Astrocyte (in vitro differentiated cells and primary cell): ENCODE data around the gene AAMP. TPM values are rescaled to one million over a fixed set of nuclear protein-coding genes. Genes with fewer than 3 reads are reported as not detected.

Experiments used
- DNase-seq: peaks from one replicate; pipeline ENCODE4 v3.0.0-alpha.2; 2010; ENCODE audit warnings: low read depth
- FAIRE-seq: peaks from 2 replicates; lab custom pipeline; 2011; peaks lifted over from hg19 to GRCh38; lab: Jason Lieb, UNC
- H2AFZ ChIP-seq: 2 replicates; pipeline ENCODE4 v1.6.0; 2012; ENCODE audit warnings: low read depth, low read length, inconsistent platforms
- H3K27ac ChIP-seq: 2 replicates; pipeline ENCODE4 v1.5.1; 2011; ENCODE audit warnings: low read depth, low read length, inconsistent platforms
- H3K27me3 ChIP-seq: 2 replicates; pipeline ENCODE4 v1.6.0; 2011; ENCODE audit warnings: low read length, inconsistent platforms; ENCODE audit not compliant: insufficient read depth
- H3K36me3 ChIP-seq: 2 replicates; pipeline ENCODE4 v1.5.1; 2011; ENCODE audit warnings: low read length, inconsistent platforms; ENCODE audit not compliant: insufficient read depth
- H3K4me1 ChIP-seq: 2 replicates; pipeline ENCODE4 v1.5.1; 2011; ENCODE audit warnings: low read length, inconsistent platforms; ENCODE audit not compliant: insufficient read depth
- H3K4me2 ChIP-seq: 2 replicates; pipeline ENCODE4 v1.6.0; 2012; ENCODE audit warnings: low read length, inconsistent platforms
- H3K4me3 ChIP-seq: 2 replicates; pipeline ENCODE4 v1.5.1; 2011; ENCODE audit warnings: low read depth, mild to moderate bottlenecking, low read length, inconsistent platforms; ENCODE audit not compliant: insufficient read depth
- H3K79me2 ChIP-seq: 2 replicates; pipeline ENCODE4 v1.6.0; 2012; ENCODE audit warnings: mild to moderate bottlenecking, low read length, inconsistent platforms; ENCODE audit not compliant: insufficient read depth
- H3K9ac ChIP-seq: 2 replicates; pipeline ENCODE4 v1.6.0; 2012; ENCODE audit warnings: mild to moderate bottlenecking, low read length, inconsistent platforms
- H3K9me3 ChIP-seq: 2 replicates; pipeline ENCODE4 v1.5.1; 2012; ENCODE audit warnings: low read depth, mild to moderate bottlenecking, low read length, inconsistent platforms; ENCODE audit not compliant: insufficient read depth
- H4K20me1 ChIP-seq: 2 replicates; pipeline ENCODE4 v1.6.0; 2012; ENCODE audit warnings: low read length, inconsistent platforms; ENCODE audit not compliant: insufficient read depth
- H3K27ac Mint-ChIP-seq: one replicate; pipeline ENCODE4 v1.8.0; 2021; ENCODE audit warnings: mild to moderate bottlenecking, mixed read lengths; ENCODE audit not compliant: unreplicated experiment
- H3K27me3 Mint-ChIP-seq: one replicate; pipeline ENCODE4 v1.8.0; 2021; ENCODE audit warnings: low read depth, mixed read lengths; ENCODE audit not compliant: unreplicated experiment
- H3K36me3 Mint-ChIP-seq: one replicate; pipeline ENCODE4 v1.8.0; 2021; ENCODE audit warnings: low read depth, mixed read lengths; ENCODE audit not compliant: unreplicated experiment
- H3K4me1 Mint-ChIP-seq: one replicate; pipeline ENCODE4 v1.8.0; 2021; ENCODE audit warnings: low read depth, mixed read lengths; ENCODE audit not compliant: unreplicated experiment
- H3K4me3 Mint-ChIP-seq: one replicate; pipeline ENCODE4 v1.8.0; 2021; ENCODE audit warnings: mild to moderate bottlenecking, moderate library complexity, mixed read lengths; ENCODE audit not compliant: unreplicated experiment
- H3K9me3 Mint-ChIP-seq: one replicate; pipeline ENCODE4 v1.8.0; 2021; ENCODE audit warnings: mild to moderate bottlenecking, mixed read lengths; ENCODE audit not compliant: unreplicated experiment
- EZH2 ChIP-seq: IDR thresholded peaks from 2 replicates; pipeline ENCODE4 v1.6.1; 2012; ENCODE audit warnings: mild to moderate bottlenecking, low read length, inconsistent platforms; ENCODE audit not compliant: insufficient read depth
- total RNA-seq: library from RNA; stranded (reverse); gene quantifications from 2 replicates; pipeline ENCODE4 v1.2.1, GENCODE V29; 2021
- TF ChIP-seq, protein P1 (sequence below): IDR thresholded peaks from 2 replicates; pipeline ENCODE4 v1.5.1; 2011; ENCODE audit warnings: low read depth, mild to moderate bottlenecking, inconsistent platforms, low read length, moderate library complexity; ENCODE audit not compliant: insufficient read depth

Gene AAMP
- total RNA-seq, 1 donor from 2014 or later = 87.3 TPM

DNA sequence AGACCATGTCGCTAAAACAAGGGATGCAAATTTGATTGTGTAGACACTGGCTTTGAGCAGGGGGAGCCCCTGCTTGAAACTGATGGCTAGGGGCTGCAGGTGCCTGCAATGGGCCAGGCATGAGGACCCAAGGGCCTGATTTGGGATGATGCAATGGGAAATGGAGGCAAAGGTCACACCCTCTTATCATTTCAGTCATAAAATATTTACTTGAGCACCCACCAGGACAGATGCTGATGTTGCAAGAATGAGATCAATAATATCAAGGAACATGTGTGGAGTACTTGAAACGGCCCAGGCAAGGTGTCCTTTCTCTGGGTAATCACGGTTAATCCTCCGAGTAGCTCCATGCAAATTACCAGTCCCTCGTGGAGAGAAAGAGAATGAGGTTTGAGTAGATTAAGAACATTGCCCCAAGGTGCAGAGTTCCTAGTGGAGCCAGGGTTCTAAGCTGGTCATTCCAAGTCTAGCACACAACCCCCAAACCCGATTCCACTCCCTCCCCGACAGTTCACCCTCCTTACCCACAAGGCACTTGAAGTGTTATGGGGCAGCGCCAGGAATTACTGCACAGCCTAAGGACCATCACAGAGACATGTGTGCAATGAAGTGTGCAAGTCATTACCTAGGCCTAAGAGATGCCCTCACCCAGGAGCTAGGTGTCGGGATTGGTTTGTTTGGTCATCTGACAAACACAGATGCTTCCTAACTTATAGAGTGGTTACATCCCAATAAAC, 36.4 kb upstream of the AAMP start:
- no peaks in the 10 kb centered on the region for H4K20me1 ChIP-seq
- Mint-ChIP-seq H3K36me3 (no peaks in the 10 kb centered on the region), H3K4me3 (no peak overlapping the region), H3K27ac (no peak overlapping the region), H3K4me1 (peaks cover 2% of the 10 kb centered on the region), H3K9me3 (peaks cover 5% of the 10 kb centered on the region), H3K27me3 (peaks cover 11% of the 10 kb centered on the region)
- H2AFZ ChIP-seq = no peak overlapping the region
- no peaks in the 10 kb centered on the region for H3K79me2 ChIP-seq
- no peak overlapping the region for H3K4me3 ChIP-seq
- H3K36me3 ChIP-seq = no peaks in the 10 kb centered on the region
- no peaks in the 10 kb centered on the region for H3K27me3 ChIP-seq
- H3K4me1 ChIP-seq = no peaks in the 10 kb centered on the region
- H3K9me3 ChIP-seq = no peaks in the 10 kb centered on the region
- no peak overlapping the region for H3K4me2 ChIP-seq
- H3K27ac ChIP-seq = no peak overlapping the region
- DNase-seq = no peak
- FAIRE-seq = no peak
- no peak overlapping the region for H3K9ac ChIP-seq
- TF ChIP-seq EZH2 = no peak
- TF ChIP-seq, protein P1, sequence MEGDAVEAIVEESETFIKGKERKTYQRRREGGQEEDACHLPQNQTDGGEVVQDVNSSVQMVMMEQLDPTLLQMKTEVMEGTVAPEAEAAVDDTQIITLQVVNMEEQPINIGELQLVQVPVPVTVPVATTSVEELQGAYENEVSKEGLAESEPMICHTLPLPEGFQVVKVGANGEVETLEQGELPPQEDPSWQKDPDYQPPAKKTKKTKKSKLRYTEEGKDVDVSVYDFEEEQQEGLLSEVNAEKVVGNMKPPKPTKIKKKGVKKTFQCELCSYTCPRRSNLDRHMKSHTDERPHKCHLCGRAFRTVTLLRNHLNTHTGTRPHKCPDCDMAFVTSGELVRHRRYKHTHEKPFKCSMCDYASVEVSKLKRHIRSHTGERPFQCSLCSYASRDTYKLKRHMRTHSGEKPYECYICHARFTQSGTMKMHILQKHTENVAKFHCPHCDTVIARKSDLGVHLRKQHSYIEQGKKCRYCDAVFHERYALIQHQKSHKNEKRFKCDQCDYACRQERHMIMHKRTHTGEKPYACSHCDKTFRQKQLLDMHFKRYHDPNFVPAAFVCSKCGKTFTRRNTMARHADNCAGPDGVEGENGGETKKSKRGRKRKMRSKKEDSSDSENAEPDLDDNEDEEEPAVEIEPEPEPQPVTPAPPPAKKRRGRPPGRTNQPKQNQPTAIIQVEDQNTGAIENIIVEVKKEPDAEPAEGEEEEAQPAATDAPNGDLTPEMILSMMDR = no peak

DNA sequence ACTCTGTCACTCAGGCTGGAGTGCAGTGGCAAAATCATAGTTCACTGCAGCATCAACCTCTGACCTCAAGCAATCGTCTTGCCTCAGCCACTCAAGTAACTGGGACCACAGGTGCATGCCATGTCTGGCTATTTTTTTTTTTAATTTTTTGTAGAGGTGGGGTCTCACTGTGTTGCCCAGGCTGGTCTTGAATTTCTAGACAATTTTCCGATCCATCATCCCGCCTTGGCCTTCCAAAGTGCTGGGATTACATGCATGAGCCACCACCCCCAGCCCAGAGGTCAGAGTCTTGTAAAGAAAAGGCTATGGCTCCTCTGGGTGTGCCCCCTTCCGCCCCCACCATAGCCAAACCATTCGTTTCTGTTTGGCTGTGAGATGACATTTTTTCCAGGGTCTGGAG, 35.4 kb upstream of the AAMP start:
- Mint-ChIP-seq H3K36me3 (no peaks in the 10 kb centered on the region), H3K4me1 (no peaks in the 10 kb centered on the region), H3K27me3 (peaks cover 11% of the 10 kb centered on the region), H3K9me3 (peaks cover 5% of the 10 kb centered on the region), H3K27ac (no peak overlapping the region), H3K4me3 (no peak overlapping the region)
- Histone ChIP-seq H3K79me2 (no peaks in the 10 kb centered on the region), H3K9me3 (no peaks in the 10 kb centered on the region), H3K36me3 (no peaks in the 10 kb centered on the region), H4K20me1 (no peaks in the 10 kb centered on the region), H3K9ac (no peak overlapping the region), H3K4me3 (no peak overlapping the region), H3K4me1 (no peaks in the 10 kb centered on the region), H2AFZ (no peak overlapping the region), H3K27ac (no peak overlapping the region), H3K27me3 (no peaks in the 10 kb centered on the region), H3K4me2 (no peak overlapping the region)
- TF ChIP-seq EZH2 = no peak
- TF ChIP-seq, protein P1 = no peak
- FAIRE-seq (no peak), DNase-seq (no peak)

DNA sequence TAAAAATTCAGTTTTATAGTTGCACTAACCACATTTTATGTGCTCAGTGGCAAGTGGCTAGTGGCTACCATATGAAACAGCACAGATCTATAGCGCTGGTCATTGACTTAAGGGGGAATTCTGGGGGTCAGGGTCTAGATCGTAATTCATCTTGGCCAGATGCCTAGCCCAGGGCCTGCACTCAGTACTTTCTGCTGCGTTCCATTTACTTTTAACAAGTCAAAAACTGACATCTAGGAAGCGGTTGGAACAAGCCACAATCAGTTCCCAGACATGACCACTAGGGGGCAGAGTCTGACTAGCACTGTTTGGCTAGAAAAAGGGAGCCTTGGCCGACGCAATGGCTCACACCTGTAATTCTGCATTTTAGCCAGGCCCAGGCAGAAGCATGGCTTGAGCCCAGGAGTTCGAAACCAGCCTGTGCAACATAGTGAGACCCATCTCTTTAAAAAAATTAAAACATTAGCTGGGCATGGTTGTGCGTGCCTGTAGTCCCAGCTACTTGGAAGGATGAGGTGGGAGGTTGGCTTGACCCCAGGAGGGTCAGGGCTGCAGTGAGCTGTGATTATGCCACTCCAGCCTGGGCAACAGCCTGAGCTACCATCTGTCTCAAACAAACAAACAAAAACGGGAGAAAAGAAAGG, 31.4 kb upstream of the AAMP start:
- peak; percentile 54 for DNase-seq
- Mint-ChIP-seq H3K4me3 (no peak overlapping the region), H3K27ac (no peak overlapping the region), H3K36me3 (no peaks in the 10 kb centered on the region), H3K4me1 (no peaks in the 10 kb centered on the region), H3K27me3 (peaks cover 8% of the 10 kb centered on the region), H3K9me3 (peaks cover 2% of the 10 kb centered on the region)
- no peak overlapping the region for H3K9ac ChIP-seq
- no peak overlapping the region for H3K27ac ChIP-seq
- H2AFZ ChIP-seq = peak overlapping the region; percentile 28
- no peak overlapping the region for H3K4me3 ChIP-seq
- peaks cover 4% of the 10 kb centered on the region for H3K4me1 ChIP-seq
- H4K20me1 ChIP-seq = no peaks in the 10 kb centered on the region
- no peaks in the 10 kb centered on the region for H3K36me3 ChIP-seq
- no peaks in the 10 kb centered on the region for H3K79me2 ChIP-seq
- TF ChIP-seq EZH2 = no peak
- TF ChIP-seq, protein P1 = peak; percentile 96
- FAIRE-seq = peak; percentile 59
- H3K4me2 ChIP-seq = no peak overlapping the region
- no peaks in the 10 kb centered on the region for H3K27me3 ChIP-seq
- H3K9me3 ChIP-seq = no peaks in the 10 kb centered on the region
